Measurements from ENCODE around the gene COPS9. TPM values are rescaled to one million over a fixed set of nuclear protein-coding genes. Genes with fewer than 3 reads are reported as not detected.

The COPS9 gene
- total RNA-seq, 4 donors from 2014 or later, result 13.1 to 124 (median 72.1) TPM

DNA sequence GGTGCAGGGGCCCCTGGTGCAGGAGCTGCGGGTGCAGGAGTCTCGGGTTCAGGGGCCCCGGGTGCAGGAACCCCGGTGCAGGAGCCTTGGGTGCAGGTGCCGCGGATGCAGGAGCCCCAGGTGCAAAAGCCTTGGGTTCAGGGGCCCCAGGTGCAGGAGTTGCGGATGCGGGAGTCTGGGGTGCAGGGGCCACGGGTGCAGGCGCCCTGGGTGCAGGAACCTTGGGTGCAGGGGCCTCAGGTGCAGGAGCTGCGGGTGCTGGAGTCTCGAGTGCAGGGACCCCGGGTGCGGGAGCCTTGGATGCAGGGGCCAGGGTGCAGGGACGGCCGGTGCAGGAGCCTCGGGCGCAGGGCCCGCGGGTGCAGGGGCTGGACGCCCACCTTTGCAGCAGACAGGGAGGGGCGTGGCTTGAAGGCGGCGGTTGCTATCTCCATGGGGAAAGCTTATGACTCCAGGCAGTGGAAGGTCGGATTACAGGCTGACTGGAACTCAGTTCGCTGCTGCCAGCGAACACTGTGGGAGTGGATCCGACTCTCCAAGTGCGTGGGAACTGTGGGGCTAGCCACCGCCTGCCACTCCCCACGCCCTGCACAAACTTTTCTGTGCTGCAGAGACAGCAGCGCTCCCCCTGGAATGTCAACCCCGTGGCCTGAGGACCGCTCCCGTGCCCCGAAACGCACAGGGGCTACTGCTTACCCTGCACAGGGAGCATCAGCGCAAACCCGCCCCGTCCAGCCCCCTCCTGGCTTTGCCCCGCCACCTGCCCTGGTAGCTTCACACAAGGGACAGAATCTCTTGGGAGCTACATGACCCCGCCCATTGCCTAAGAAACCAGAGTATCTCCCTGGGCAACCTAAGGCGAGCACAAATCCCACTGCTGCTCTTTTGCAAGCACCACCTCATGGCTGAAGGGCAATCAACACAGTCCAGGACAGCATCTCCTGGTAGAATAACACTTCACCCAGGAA, 40.3 kb downstream of the COPS9 start:
- H3K4me1 ChIP-seq, result no peaks in the 10 kb centered on the region
- intact Hi-C loops (cut with DNase I; ENCODE audit: low total_unique reads) (no loop called here), in situ Hi-C loops (cut with MboI; ENCODE audit: low pct_ligation_motif_present in 1 of 4, low pct_unique_long_range_greater_than_20kb in 1 of 4, low sequenced_read_pairs in 3 of 4) (no loop called here)
- H3K27me3 ChIP-seq, result peaks cover 84% of the 10 kb centered on the region
- TF ChIP-seq POLR2A (IDR thresholded peaks at IDR 0.05) (no peak), POLR2AphosphoS5 (IDR thresholded peaks at IDR 0.05) (no peak), EP300 (IDR thresholded peaks at IDR 0.05; ENCODE audit: low read depth) (no peak)
- DNase-seq, result no peak
- no peaks in the 10 kb centered on the region for H3K9me3 ChIP-seq
- 20% methylated on average over 38 of the region's 43 CpGs; no CpG with 5 or more reads in 1 of the 2 donors for WGBS, 2 donors (ENCODE audit: low coverage in 1 of 2)
- no peak overlapping the region for H3K4me3 ChIP-seq
- H3K27ac ChIP-seq, result no peak overlapping the region
- no peaks in the 10 kb centered on the region for H3K36me3 ChIP-seq

DNA sequence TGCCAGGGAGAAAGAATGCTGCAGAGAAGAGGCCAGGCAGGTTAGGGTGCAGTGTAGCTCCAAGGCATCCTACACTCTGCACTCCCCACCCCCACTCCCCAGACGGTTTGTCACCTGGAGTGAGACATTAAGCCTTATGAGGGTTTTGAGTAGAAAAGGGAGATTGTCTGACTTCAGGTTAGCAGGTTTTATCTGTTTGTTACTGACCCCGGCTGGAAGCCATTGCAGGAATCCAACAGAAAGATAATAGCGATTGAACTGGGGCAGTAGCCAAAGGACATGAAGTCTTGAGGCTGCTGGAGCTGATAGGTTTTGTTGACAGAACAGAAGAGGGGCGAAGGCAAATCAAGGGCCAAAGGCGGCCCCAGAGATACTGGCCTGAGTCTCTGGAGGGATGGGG, 46.8 kb downstream of the COPS9 start:
- no peak overlapping the region for H3K4me3 ChIP-seq
- in situ Hi-C loops (cut with MboI; ENCODE audit: low pct_ligation_motif_present in 1 of 4, low pct_unique_long_range_greater_than_20kb in 1 of 4, low sequenced_read_pairs in 3 of 4) (no loop called here), intact Hi-C loops (cut with DNase I; ENCODE audit: low total_unique reads) (loop anchor here (5.0 kb wide), 1 partner anchor 1602 kb away; no protein-coding TSS in a partner anchor)
- H3K36me3 ChIP-seq, result no peaks in the 10 kb centered on the region
- H3K27ac ChIP-seq, result no peak overlapping the region
- DNase-seq, result no peak
- peaks cover 16 to 17% of the 10 kb centered on the region in 2 donors for H3K9me3 ChIP-seq
- WGBS, 2 donors (ENCODE audit: low coverage in 1 of 2), result 54 to 77% methylated on average over 3 to 5 of the region's 5 CpGs
- TF ChIP-seq, protein P1, sequence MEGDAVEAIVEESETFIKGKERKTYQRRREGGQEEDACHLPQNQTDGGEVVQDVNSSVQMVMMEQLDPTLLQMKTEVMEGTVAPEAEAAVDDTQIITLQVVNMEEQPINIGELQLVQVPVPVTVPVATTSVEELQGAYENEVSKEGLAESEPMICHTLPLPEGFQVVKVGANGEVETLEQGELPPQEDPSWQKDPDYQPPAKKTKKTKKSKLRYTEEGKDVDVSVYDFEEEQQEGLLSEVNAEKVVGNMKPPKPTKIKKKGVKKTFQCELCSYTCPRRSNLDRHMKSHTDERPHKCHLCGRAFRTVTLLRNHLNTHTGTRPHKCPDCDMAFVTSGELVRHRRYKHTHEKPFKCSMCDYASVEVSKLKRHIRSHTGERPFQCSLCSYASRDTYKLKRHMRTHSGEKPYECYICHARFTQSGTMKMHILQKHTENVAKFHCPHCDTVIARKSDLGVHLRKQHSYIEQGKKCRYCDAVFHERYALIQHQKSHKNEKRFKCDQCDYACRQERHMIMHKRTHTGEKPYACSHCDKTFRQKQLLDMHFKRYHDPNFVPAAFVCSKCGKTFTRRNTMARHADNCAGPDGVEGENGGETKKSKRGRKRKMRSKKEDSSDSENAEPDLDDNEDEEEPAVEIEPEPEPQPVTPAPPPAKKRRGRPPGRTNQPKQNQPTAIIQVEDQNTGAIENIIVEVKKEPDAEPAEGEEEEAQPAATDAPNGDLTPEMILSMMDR (IDR thresholded peaks at IDR 0.05), result no peak
- TF ChIP-seq POLR2AphosphoS5 (IDR thresholded peaks at IDR 0.05) (no peak), EP300 (IDR thresholded peaks at IDR 0.05; ENCODE audit: low read depth) (no peak), POLR2A (IDR thresholded peaks at IDR 0.05) (no peak)
- H3K4me1 ChIP-seq, result no peaks in the 10 kb centered on the region
- H3K27me3 ChIP-seq, result peaks cover 28% of the 10 kb centered on the region

DNA sequence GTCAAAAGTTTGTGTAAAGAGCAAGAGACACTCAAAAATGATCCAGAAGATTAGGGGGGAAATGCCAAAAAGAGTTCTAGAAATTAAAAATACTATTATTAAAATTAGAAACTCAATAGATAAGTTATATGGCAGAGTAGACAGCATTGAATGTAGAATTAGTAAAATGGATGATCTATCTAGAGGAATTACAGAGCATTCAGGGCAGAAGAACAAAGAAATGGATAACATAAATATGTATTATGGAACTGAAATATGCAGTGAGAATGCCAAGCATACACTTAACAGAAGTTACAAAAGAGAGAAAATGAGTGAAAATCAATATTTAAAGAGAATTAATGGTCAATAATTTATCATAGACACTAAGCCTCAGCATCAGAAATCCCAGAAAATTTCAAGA, 49.5 kb downstream of the COPS9 start:
- Histone ChIP-seq H3K4me3 (no peak overlapping the region), H3K36me3 (no peaks in the 10 kb centered on the region), H3K4me1 (no peaks in the 10 kb centered on the region), H3K9me3 (peaks cover 16 to 17% of the 10 kb centered on the region in 2 donors), H3K27ac (no peak overlapping the region), H3K27me3 (peaks cover 7% of the 10 kb centered on the region)
- TF ChIP-seq, protein P1 (IDR thresholded peaks at IDR 0.05), result no peak
- no peak for TF ChIP-seq EP300 (IDR thresholded peaks at IDR 0.05; ENCODE audit: low read depth)
- TF ChIP-seq POLR2AphosphoS5 (IDR thresholded peaks at IDR 0.05), result no peak
- no peak for TF ChIP-seq POLR2A (IDR thresholded peaks at IDR 0.05)
- no peak for DNase-seq
- intact Hi-C loops (cut with DNase I; ENCODE audit: low total_unique reads) (loop anchor here (5.0 kb wide), 1 partner anchor 1599 kb away; no protein-coding TSS in a partner anchor), in situ Hi-C loops (cut with MboI; ENCODE audit: low pct_ligation_motif_present in 1 of 4, low pct_unique_long_range_greater_than_20kb in 1 of 4, low sequenced_read_pairs in 3 of 4) (no loop called here)

Other genes with a start within 250 kb of the COPS9 start
- 100 to 1,000 TPM in 3 of 4 donors, 10 to 100 TPM in 1; 86.8 to 227 (median 157) TPM for gene NDUFA10, start 111.0 kb downstream of the COPS9 start, total RNA-seq
- gene OR6B2, start 105.9 kb downstream of the COPS9 start, total RNA-seq, result not detected
- gene OR6B3, start 82.8 kb downstream of the COPS9 start, total RNA-seq, result not detected
- gene OTOS, start 4.4 kb upstream of the COPS9 start, total RNA-seq, result not detected

Data from transverse colon (tissue), 4 donors.